IMR-90 (cell line): ENCODE measurements around the gene SARNP. TPM values are rescaled to one million over a fixed set of nuclear protein-coding genes. Genes with fewer than 3 reads are reported as not detected.
A peak's percentile ranks its signal among the peaks of the same experiment; 100 is the strongest.

Experiments
- ATAC-seq: fragments of 200-7000 bp; cut with Tn5 transposase; 2 replicates; pipeline ENCODE4 v1.9.1; 2020; ENCODE audit warnings: low read depth, mild to moderate bottlenecking, moderate library complexity
- BruUV-seq: library from RNA; stranded (reverse); fragments of 400-500 nt; replicated peaks from 2 replicates; lab custom pipeline; 2021; lab: Mats Ljungman, UMichigan
- CTCF ChIA-PET: fragments of 300-600 bp; formaldehyde crosslinking; extraction: SDS; loops from one replicate; lab custom pipeline; 2021; ENCODE audit warnings: antibody characterized with exemption; lab: Yijun Ruan, JAX
- POLR2A ChIA-PET: fragments of 300-600 bp; sonication (Branson Sonifier 250); formaldehyde crosslinking; loops from one replicate; lab custom pipeline; 2022; ENCODE audit warnings: antibody characterized with exemption; ENCODE audit not compliant: unreplicated experiment; lab: Charles Lee
- DNase-seq: peaks from one replicate; pipeline ENCODE4 v3.0.0; 2013
- H2AFZ ChIP-seq: replicated peaks from 2 replicates; pipeline ENCODE3; 2013; ENCODE audit warnings: low read length, mild to moderate bottlenecking; ENCODE audit not compliant: poor library complexity
- H2AK5ac ChIP-seq: 2 replicates; pipeline ENCODE4 v1.6.1; 2013; ENCODE audit warnings: low read depth, low read length, inconsistent platforms
- H2AK9ac ChIP-seq: replicated peaks from 2 replicates; pipeline ENCODE3; 2013; ENCODE audit warnings: mild to moderate bottlenecking, low read depth, low read length, moderate library complexity; ENCODE audit not compliant: poor library complexity
- H2BK120ac ChIP-seq: 2 replicates; pipeline ENCODE4 v1.6.1; 2013; ENCODE audit warnings: low read depth, low read length, inconsistent platforms
- H2BK15ac ChIP-seq: 3 replicates; pipeline ENCODE4 v1.6.1; 2013; ENCODE audit warnings: low read depth, low read length, inconsistent platforms
- H2BK20ac ChIP-seq: 2 replicates; pipeline ENCODE4 v1.6.1; 2013; ENCODE audit warnings: low read depth, mild to moderate bottlenecking, inconsistent platforms, low read length, moderate library complexity
- H2BK5ac ChIP-seq: 2 replicates; pipeline ENCODE4 v1.6.1; 2013; ENCODE audit warnings: mild to moderate bottlenecking, low read depth, low read length, inconsistent platforms; ENCODE audit not compliant: poor library complexity, severe bottlenecking
- H3K14ac ChIP-seq: replicated peaks from 2 replicates; pipeline ENCODE4 v1.6.1; 2013; ENCODE audit warnings: low read depth, low read length, inconsistent platforms
- H3K18ac ChIP-seq: 2 replicates; pipeline ENCODE4 v1.6.1; 2013; ENCODE audit warnings: low read depth, low read length, control low read depth
- H3K23ac ChIP-seq: 2 replicates; pipeline ENCODE4 v1.6.1; 2013; ENCODE audit warnings: low read depth, low read length, inconsistent platforms
- H3K27ac ChIP-seq: 2 replicates; pipeline ENCODE4 v1.5.1; 2013; ENCODE audit warnings: mild to moderate bottlenecking, control low read depth, low read length; ENCODE audit not compliant: insufficient read depth
- H3K27me3 ChIP-seq: 2 replicates; pipeline ENCODE4 v1.6.1; 2013; ENCODE audit warnings: low read length; ENCODE audit not compliant: control insufficient read depth, insufficient read depth
- H3K36me3 ChIP-seq: 2 replicates; pipeline ENCODE4 v1.6.1; 2013; ENCODE audit warnings: low read length, mixed read lengths; ENCODE audit not compliant: control insufficient read depth, insufficient read depth
- H3K4ac ChIP-seq: 2 replicates; pipeline ENCODE4 v1.6.1; 2013; ENCODE audit warnings: low read depth, low read length, inconsistent platforms
- H3K4me1 ChIP-seq: 2 replicates; pipeline ENCODE4 v1.6.1; 2013; ENCODE audit warnings: low read length, mixed read lengths; ENCODE audit not compliant: control insufficient read depth, insufficient read depth
- H3K4me2 ChIP-seq: 2 replicates; pipeline ENCODE4 v1.6.1; 2013; ENCODE audit warnings: low read depth, mild to moderate bottlenecking, control low read depth, low read length, moderate library complexity
- H3K4me3 ChIP-seq: 2 replicates; pipeline ENCODE4 v1.5.1; 2013; ENCODE audit warnings: low read depth, mild to moderate bottlenecking, control low read depth, low read length, moderate library complexity; ENCODE audit not compliant: insufficient read depth
- H3K56ac ChIP-seq: 2 replicates; pipeline ENCODE4 v1.6.1; 2013; ENCODE audit warnings: low read length, inconsistent platforms; ENCODE audit not compliant: insufficient read depth; ENCODE audit errors: extremely low read depth
- H3K79me1 ChIP-seq, 2 experiments: 2 replicates each; pipeline ENCODE4 v1.6.1; 2013; ENCODE audit warnings: low read length in 2 of 2, inconsistent platforms in 1 of 2, low read depth in 1 of 2
- H3K9ac ChIP-seq: 2 replicates; pipeline ENCODE4 v1.6.1; 2013; ENCODE audit warnings: low read depth, low read length, control low read depth
- H3K9me1 ChIP-seq: 2 replicates; pipeline ENCODE4 v1.6.1; 2013; ENCODE audit warnings: low read length, inconsistent platforms; ENCODE audit not compliant: insufficient read depth
- H3K9me3 ChIP-seq: 2 replicates; pipeline ENCODE4 v1.6.1; 2013; ENCODE audit warnings: low read length; ENCODE audit not compliant: control insufficient read depth, insufficient read depth
- H4K20me1 ChIP-seq: 2 replicates; pipeline ENCODE4 v1.6.1; 2013; ENCODE audit warnings: low read length, inconsistent platforms; ENCODE audit not compliant: insufficient read depth
- H4K5ac ChIP-seq: 2 replicates; pipeline ENCODE4 v1.6.1; 2013; ENCODE audit warnings: mild to moderate bottlenecking, low read depth, low read length, control low read depth
- H4K8ac ChIP-seq, 2 experiments: 2 replicates each; pipeline ENCODE4 v1.6.1; 2013; ENCODE audit warnings: low read depth in 2 of 2, low read length in 2 of 2, control low read depth in 1 of 2, inconsistent platforms in 1 of 2
- H4K91ac ChIP-seq: 2 replicates; pipeline ENCODE4 v1.6.1; 2013; ENCODE audit warnings: low read depth, low read length, inconsistent platforms; ENCODE audit not compliant: insufficient read depth
- BHLHE40 ChIP-seq: fragments of 150-350 bp; IDR thresholded peaks from 2 replicates; pipeline ENCODE4 v1.6.1; 2016; ENCODE audit warnings: mild to moderate bottlenecking, low read depth, low read length
- CEBPB ChIP-seq: IDR thresholded peaks from 2 replicates; pipeline ENCODE4 v1.6.1; 2012; ENCODE audit warnings: low read depth, low read length, improper control_type of control experiment
- CHD1 ChIP-seq: IDR thresholded peaks from 2 replicates; pipeline ENCODE4 v1.6.1; 2012; ENCODE audit warnings: low read depth, low read length, improper control_type of control experiment
- CTCF ChIP-seq: conservative IDR thresholded peaks from 2 replicates; pipeline ENCODE4 v1.5.1; 2012; ENCODE audit warnings: mild to moderate bottlenecking, low read depth, low read length, improper control_type of control experiment
- ELK1 ChIP-seq: fragments of 150-350 bp; IDR thresholded peaks from 2 replicates; pipeline ENCODE4 v1.6.1; 2016; ENCODE audit warnings: low read depth, mild to moderate bottlenecking, low read length, moderate library complexity, borderline replicate concordance
- FOS ChIP-seq: fragments of 150-350 bp; IDR thresholded peaks from 2 replicates; pipeline ENCODE4 v1.6.1; 2016; ENCODE audit warnings: low read depth, low read length
- MAFK ChIP-seq: IDR thresholded peaks from 2 replicates; pipeline ENCODE4 v1.6.1; 2012; ENCODE audit warnings: low read depth, low read length, improper control_type of control experiment
- MAZ ChIP-seq: IDR thresholded peaks from 2 replicates; pipeline ENCODE4 v1.6.1; 2012; ENCODE audit warnings: low read depth, mild to moderate bottlenecking, low read length, improper control_type of control experiment, moderate library complexity, borderline replicate concordance
- MXI1 ChIP-seq: IDR thresholded peaks from 2 replicates; pipeline ENCODE4 v1.6.1; 2012; ENCODE audit warnings: low read depth, mild to moderate bottlenecking, low read length, moderate library complexity, borderline replicate concordance
- NFE2L2 ChIP-seq: fragments of 150-350 bp; IDR thresholded peaks from 2 replicates; pipeline ENCODE4 v1.6.1; 2016; ENCODE audit warnings: low read depth, mild to moderate bottlenecking, low read length
- POLR2A ChIP-seq: IDR thresholded peaks from 2 replicates; pipeline ENCODE4 v1.6.1; 2012; ENCODE audit warnings: mild to moderate bottlenecking, low read depth, low read length
- RAD21 ChIP-seq: IDR thresholded peaks from 2 replicates; pipeline ENCODE4 v1.6.1; 2012; ENCODE audit warnings: low read length, improper control_type of control experiment
- RCOR1 ChIP-seq: IDR thresholded peaks from 2 replicates; pipeline ENCODE4 v1.6.1; 2012; ENCODE audit warnings: mild to moderate bottlenecking, low read length, improper control_type of control experiment; ENCODE audit not compliant: insufficient replicate concordance
- RFX5 ChIP-seq: IDR thresholded peaks from 2 replicates; pipeline ENCODE4 v1.8.0; 2012; ENCODE audit warnings: low read depth, mild to moderate bottlenecking, low read length, moderate library complexity
- SMC3 ChIP-seq: fragments of 150-350 bp; IDR thresholded peaks from 2 replicates; pipeline ENCODE4 v1.6.1; 2016; ENCODE audit warnings: low read depth, mild to moderate bottlenecking, antibody characterized with exemption, low read length, moderate library complexity
- WGBS, 2 experiments: methylation state at CpG; one replicate each; pipeline versions ENCODE4 v1.1.5 to v1.1.7; 2013; ENCODE audit warnings: missing lambda C conversion rate in 2 of 2; ENCODE audit not compliant: insufficient read length in 1 of 2; ENCODE audit errors: extremely low coverage in 2 of 2; 5-methylcytosine and 5-hydroxymethylcytosine counted together
- dilution Hi-C: fragments of 300-500 bp; cut with HindIII; formaldehyde crosslinking; loops from one replicate; pipeline ENCODE4 v1.14.3; 2018; ENCODE audit warnings: low sequenced_read_pairs; ENCODE audit not compliant: unreplicated experiment
- in situ Hi-C: fragments of 300-500 bp; cut with MboI; formaldehyde crosslinking; loops from 3 replicates; pipeline ENCODE4 v1.14.3; 2019; ENCODE audit warnings: low sequenced_read_pairs, inconsistent platforms, mixed read lengths
- intact Hi-C: fragments of 100-400 bp; cut with micrococcal nuclease; formaldehyde crosslinking; loops from 2 replicates; pipeline ENCODE4 v1.10.0; 2022
- polyA plus RNA-seq, 3 experiments: library from polyadenylated mRNA; depleted of rRNA; stranded (reverse); fragments of >200 nt; gene quantifications; 2 replicates each; pipeline ENCODE4 v1.2.3, GENCODE V29; 2012; ENCODE audit warnings: low replicate concordance in 1 of 3
- total RNA-seq: library from RNA; depleted of rRNA; stranded (reverse); fragments of >200 nt; gene quantifications from 2 replicates; pipeline ENCODE4 v1.2.3, GENCODE V29; 2012

The SARNP gene
- total and polyA plus RNA-seq, 2 of the 4 experiments (the other 2 are of a cell fraction), result 46.8 to 103 TPM

GRCh38 chr12:55745361-55746173, 72.0 kb downstream of the SARNP start:
- Histone ChIP-seq H2BK15ac (no peak overlapping the region), H2AK5ac (peak overlapping the region; percentile 63; the same call in 1 of the 2 replicates), H3K79me1 (peaks cover 2 to 30% of the 10 kb centered on the region in 2 experiments; a peak in 2 of 4 replicates), H3K4me2 (peak overlapping the region; percentile 99), H4K91ac (no peak overlapping the region), H2AFZ (no peak overlapping the region), H3K23ac (peak overlapping the region; percentile 49; the same call in 1 of the 2 replicates), H2BK120ac (no peak overlapping the region), H2AK9ac (peak overlapping the region; percentile 3), H2BK5ac (no peak overlapping the region), H3K56ac (no peak overlapping the region), H3K36me3 (peaks cover 11% of the 10 kb centered on the region), H3K14ac (no peak overlapping the region), H4K20me1 (peaks cover 7% of the 10 kb centered on the region), H3K27me3 (no peaks in the 10 kb centered on the region), H3K9ac (peak overlapping the region; percentile 27; the same call in 1 of the 2 replicates), H3K27ac (no peak overlapping the region), H3K4me3 (peak overlapping the region; percentile 18; the same call in 1 of the 2 replicates), H3K9me1 (peaks cover 9% of the 10 kb centered on the region; the same call in 1 of the 2 replicates), H3K9me3 (no peaks in the 10 kb centered on the region), H3K4ac (no peak overlapping the region), H3K4me1 (peaks cover 15% of the 10 kb centered on the region), H3K18ac (no peak overlapping the region), H4K8ac (no peak overlapping the region), H4K5ac (no peak overlapping the region; the same call in 1 of the 2 replicates), H2BK20ac (no peak overlapping the region)
- DNase-seq (no peak), ATAC-seq (no peak)
- dilution Hi-C loops (no loop called here), in situ Hi-C loops (no loop called here), intact Hi-C loops (no loop called here)
- BruUV-seq, result no TSS peak
- ChIA-PET POLR2A (no interaction called here), CTCF (interaction anchor here (1.8 kb wide), 1 partner anchor 184 kb away, joined by 5 read pairs; no protein-coding TSS in a partner anchor)
- WGBS, 2 experiments, result 32% methylated on average over 4 of the region's 13 CpGs; no CpG with 5 or more reads in 1 of the 2 experiments
- TF ChIP-seq POLR2A, result no peak
- TF ChIP-seq FOS, result no peak
- no peak for TF ChIP-seq RCOR1
- no peak for TF ChIP-seq CEBPB
- no peak for TF ChIP-seq BHLHE40
- TF ChIP-seq MAFK, result no peak
- no peak for TF ChIP-seq CTCF
- no peak for TF ChIP-seq NFE2L2
- no peak for TF ChIP-seq RFX5
- no peak for TF ChIP-seq CHD1
- TF ChIP-seq RAD21, result no peak
- no peak for TF ChIP-seq SMC3
- TF ChIP-seq ELK1, result no peak
- no peak for TF ChIP-seq MXI1
- TF ChIP-seq MAZ, result no peak
